A549 (cell line): ENCODE measurements around the gene NR3C2.

Source experiments
- BCL3 ChIP-seq: fragments of >200 bp; sonication (Bioruptor Twin); formaldehyde crosslinking; IDR thresholded peaks from 3 replicates; pipeline ENCODE4 v1.6.1; 2016
- CTCF ChIP-seq: fragments of >200 bp; sonication (Bioruptor Twin); formaldehyde crosslinking; IDR thresholded peaks from 3 replicates; pipeline ENCODE4 v1.5.1; 2016
- HDAC2 ChIP-seq: fragments of 200-600 bp; sonication (generic); IDR thresholded peaks from 2 replicates; pipeline ENCODE4 v1.6.1; 2016
- MAX ChIP-seq: IDR thresholded peaks from 2 replicates; pipeline ENCODE4 v1.6.1; 2012
- MAZ ChIP-seq: fragments of 150-350 bp; IDR thresholded peaks from 2 replicates; pipeline ENCODE4 v1.6.1; 2014; ENCODE audit warnings: antibody characterized with exemption, low read depth, low read length, borderline replicate concordance
- MYC ChIP-seq: IDR thresholded peaks from 2 replicates; pipeline ENCODE4 v1.6.1; 2012; ENCODE audit warnings: mild to moderate bottlenecking, inconsistent platforms, low read length, improper control_type of control experiment, borderline replicate concordance
- NFE2L2 ChIP-seq: fragments of 150-350 bp; conservative IDR thresholded peaks from 2 replicates; pipeline ENCODE4 v1.6.1; 2014; ENCODE audit warnings: low read length
- POLR2AphosphoS2 ChIP-seq: conservative IDR thresholded peaks from 2 replicates; pipeline ENCODE4 v1.6.1; 2012; ENCODE audit warnings: low read length, improper control_type of control experiment, inconsistent platforms
- REST ChIP-seq: fragments of 200-600 bp; sonication (generic); IDR thresholded peaks from 2 replicates; pipeline ENCODE4 v1.6.1; 2016; ENCODE audit warnings: antibody characterized with exemption, mild to moderate bottlenecking, moderate library complexity
- ZSCAN20 ChIP-seq: fragments of 250-450 bp; sonication (Bioruptor Pico); IDR thresholded peaks from 2 replicates; pipeline ENCODE4 v1.8.0; 2022; ENCODE audit warnings: mild to moderate bottlenecking, moderate library complexity

DNA sequence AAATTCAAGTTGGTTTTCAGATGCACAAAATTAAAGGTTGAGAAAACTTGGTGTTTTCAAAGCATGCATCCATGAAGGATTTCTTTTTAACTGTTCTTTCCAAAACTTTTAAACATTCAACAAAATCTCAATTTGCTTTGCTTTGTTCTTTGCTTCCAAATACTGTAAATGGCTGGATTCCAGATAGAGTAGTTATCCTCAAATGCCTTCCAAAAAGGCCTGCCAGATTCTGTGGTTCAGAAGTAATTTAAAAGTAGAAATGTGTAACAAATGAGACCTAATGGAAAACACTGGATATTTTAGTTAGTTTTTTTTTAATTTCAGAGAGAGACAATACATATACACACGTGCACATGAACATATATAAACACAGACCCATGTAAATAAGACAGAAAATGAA is 97.3 kb downstream of the NR3C2 start:
- TF ChIP-seq MYC = no peak
- no peak for TF ChIP-seq ZSCAN20 (CRISPR knock-in tag)
- no peak for TF ChIP-seq MAZ
- no peak for TF ChIP-seq CTCF
- TF ChIP-seq POLR2AphosphoS2 = no peak
- no peak for TF ChIP-seq MAX
- TF ChIP-seq REST = no peak
- no peak for TF ChIP-seq NFE2L2
- no peak for TF ChIP-seq HDAC2
- no peak for TF ChIP-seq BCL3
